Raji (cell line): Measurements from ENCODE around the gene IL10RB.

Experiments used
- POLR2A ChIP-seq: IDR thresholded peaks from 2 replicates; pipeline ENCODE4 v1.6.1; 2011; ENCODE audit warnings: low read depth, low read length, control low read depth; ENCODE audit not compliant: insufficient read depth

The IL10RB gene

GRCh38 chr21:33237486-33237885 is 28.7 kb upstream of the IL10RB start:
- no peak for TF ChIP-seq POLR2A

- no peak for TF ChIP-seq POLR2A
Measured at GRCh38 chr21:33238146-33238545, 28.0 kb upstream of the IL10RB start.

GRCh38 chr21:33238565-33239255 is 27.5 kb upstream of the IL10RB start:
- TF ChIP-seq POLR2A: no peak

GRCh38 chr21:33240404-33240803 is 25.8 kb upstream of the IL10RB start:
- no peak for TF ChIP-seq POLR2A

GRCh38 chr21:33241846-33242245 is 24.3 kb upstream of the IL10RB start:
- TF ChIP-seq POLR2A: no peak

DNA sequence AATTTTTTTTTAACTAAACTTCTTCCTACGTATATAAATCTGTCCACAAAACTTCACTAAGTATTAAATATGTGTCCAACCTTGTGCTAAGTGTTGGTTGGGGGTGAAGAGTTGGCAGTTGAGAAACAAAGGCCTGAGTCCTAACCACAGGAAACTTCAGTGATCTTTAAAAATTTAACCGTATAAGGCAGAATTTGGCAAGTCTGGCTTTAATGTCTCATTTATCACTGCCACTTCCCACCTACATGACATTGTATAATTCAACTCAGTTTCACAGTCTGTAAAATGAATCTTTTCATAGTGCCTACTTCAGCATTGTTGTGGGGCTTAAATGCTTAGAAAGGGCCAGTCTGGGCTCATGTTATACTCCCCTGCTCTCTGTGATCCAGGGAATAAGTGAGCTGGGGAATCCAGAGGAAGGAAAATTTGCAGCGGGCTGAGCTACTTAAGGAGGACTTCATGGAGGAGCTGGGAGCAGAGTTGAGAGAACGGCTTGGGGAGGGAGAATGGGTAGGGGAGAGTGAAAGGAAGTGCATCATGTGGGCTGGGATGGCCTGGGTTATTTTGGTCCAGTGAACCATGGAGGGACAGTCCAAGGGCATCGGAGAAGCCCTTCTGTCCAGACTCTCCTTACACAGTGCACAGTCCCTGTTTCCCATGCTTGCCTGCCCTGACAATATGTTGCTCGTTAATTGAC is 21.9 kb upstream of the IL10RB start:
- no peak for TF ChIP-seq POLR2A

DNA sequence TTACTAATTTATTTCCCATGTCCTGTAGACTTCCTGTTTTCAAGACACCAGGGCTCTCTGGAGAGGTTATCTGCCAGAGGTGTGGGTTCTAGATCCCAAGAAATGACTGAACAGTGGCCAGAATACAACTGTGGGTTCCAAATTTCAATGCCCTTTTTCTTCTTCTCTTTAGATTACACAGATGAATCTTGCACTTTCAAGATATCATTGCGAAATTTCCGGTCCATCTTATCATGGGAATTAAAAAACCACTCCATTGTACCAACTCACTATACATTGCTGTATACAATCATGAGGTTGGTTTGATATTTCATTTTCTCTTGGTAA is 21.4 kb upstream of the IL10RB start:
- no peak for TF ChIP-seq POLR2A

GRCh38 chr21:33245289-33245918 is 20.8 kb upstream of the IL10RB start:
- no peak for TF ChIP-seq POLR2A

DNA sequence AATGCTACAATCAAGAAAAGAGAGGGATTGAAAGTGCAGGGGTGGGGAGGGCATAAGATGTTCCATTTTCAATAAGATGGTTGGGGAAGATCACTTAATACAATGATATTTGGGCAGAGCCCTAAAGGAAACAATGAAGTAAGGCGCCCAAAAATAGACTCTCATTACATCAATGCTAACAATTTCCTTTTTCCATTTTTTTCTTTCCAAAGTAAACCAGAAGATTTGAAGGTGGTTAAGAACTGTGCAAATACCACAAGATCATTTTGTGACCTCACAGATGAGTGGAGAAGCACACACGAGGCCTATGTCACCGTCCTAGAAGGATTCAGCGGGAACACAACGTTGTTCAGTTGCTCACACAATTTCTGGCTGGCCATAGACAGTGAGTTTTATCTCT is 19.7 kb upstream of the IL10RB start:
- TF ChIP-seq POLR2A: no peak

GRCh38 chr21:33246963-33247362 is 19.2 kb upstream of the IL10RB start:
- no peak for TF ChIP-seq POLR2A

- TF ChIP-seq POLR2A: no peak
Measured at GRCh38 chr21:33247599-33247998, 18.6 kb upstream of the IL10RB start.

DNA sequence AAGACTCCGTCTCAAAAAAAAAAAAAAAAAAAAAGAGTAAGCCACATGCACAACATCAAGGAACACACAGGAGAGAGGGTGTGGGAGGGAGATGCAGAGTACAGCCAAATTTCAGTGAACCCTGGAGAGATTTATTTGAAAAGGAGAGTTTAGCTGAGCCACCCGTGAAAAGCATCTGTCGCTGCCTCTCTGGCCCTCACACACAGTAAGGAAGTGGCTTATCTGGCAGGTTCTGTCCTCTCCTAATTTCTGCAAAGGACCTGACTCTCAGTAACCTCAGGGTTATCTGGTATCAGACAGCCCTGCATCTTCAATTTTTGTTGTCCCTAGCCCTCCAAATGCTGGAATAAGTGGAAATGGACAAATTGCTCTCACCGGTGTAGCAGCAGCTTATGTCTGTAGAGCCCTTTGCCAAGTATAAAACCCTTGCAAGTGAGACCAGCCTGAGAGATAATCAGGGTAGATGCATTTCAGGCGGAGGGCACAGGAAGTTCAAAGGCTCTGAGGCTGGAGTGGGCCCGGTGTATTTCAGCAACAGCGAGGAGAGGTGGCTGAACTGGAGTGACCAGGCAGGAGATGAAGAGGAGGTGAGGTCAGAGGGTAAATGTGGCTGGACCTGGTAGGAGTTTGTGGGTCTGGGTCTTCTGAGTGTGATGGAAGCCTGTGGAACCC is 16.7 kb upstream of the IL10RB start:
- no peak for TF ChIP-seq POLR2A

- TF ChIP-seq POLR2A: no peak
Measured at GRCh38 chr21:33251119-33251518, 15.0 kb upstream of the IL10RB start.

- TF ChIP-seq POLR2A: no peak
Measured at GRCh38 chr21:33254766-33255165, 11.4 kb upstream of the IL10RB start.

DNA sequence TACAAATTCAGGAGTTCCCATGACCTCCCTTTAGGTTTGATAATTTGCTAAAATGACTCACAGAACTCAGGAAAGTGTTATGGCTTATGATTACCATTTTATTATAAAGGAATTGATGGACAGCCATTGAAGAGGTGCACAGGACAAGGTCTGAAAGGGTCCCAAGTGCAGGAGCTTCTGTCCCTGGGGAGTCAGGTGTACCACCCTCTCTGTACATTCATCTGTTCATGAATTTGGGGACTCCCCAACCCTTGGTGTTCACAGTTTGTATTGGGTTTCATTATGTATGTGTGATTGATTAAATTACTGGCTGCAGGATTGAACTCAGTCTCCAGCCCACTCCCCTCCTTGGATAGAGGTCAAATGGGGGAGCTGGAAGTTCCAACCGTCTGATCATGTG is 10.8 kb upstream of the IL10RB start:
- TF ChIP-seq POLR2A: no peak

GRCh38 chr21:33256019-33256418 is 10.1 kb upstream of the IL10RB start:
- no peak for TF ChIP-seq POLR2A
